GM21576 (cell line): Measurements from ENCODE around the gene SOX5.
"Not testable (repeated sequence)": the region's sequence is repeated elsewhere in the genome, so short reads cannot be mapped to it uniquely, and the experiment has no call there.

Experiments used
- ATAC-seq: cut with Tn5 transposase; IDR thresholded peaks from one replicate; pipeline ENCODE4 v1.9.1; 2021; ENCODE audit warnings: mild to moderate bottlenecking, moderate library complexity; ENCODE audit not compliant: unreplicated experiment

SOX5 gene

DNA sequence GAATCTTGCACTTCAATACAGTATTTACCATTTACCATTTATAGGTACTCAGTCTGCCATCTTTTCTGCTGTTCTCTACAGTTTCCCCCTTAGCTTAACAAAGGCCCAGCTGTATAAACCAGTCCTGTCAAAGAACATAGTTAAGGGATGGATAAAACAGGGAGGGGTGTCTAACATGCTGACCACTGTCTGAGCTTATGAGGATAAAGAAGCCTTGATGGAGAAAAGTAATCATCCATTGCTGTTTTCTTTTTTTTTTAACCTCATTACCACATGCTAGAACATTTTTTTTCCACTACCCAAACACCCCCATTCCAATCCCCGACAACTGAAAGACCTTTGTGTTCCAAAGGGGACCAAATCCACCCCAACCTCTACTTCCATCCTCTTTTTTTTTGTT is 39.9 kb downstream of the SOX5 start:
- ATAC-seq: no peak

DNA sequence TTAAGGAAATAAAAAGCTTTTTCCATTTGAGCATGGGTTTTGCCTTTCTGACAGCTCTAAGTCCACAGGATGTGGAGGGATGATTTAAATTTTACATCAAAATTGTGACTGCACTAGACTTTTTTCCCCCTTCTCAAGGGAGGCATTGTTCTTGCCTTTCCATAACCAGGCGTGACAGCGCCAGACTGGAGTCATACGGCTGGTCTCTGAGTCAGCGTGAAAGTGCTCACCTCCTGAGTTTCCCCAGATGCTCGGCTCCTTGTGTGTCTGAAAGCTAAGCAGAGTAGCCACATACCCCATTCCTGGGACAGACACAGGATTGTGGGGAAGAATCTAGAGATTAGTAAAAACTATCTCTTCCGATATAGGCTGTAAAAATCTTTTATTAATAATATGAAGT is 43.1 kb downstream of the SOX5 start:
- ATAC-seq: no peak

DNA sequence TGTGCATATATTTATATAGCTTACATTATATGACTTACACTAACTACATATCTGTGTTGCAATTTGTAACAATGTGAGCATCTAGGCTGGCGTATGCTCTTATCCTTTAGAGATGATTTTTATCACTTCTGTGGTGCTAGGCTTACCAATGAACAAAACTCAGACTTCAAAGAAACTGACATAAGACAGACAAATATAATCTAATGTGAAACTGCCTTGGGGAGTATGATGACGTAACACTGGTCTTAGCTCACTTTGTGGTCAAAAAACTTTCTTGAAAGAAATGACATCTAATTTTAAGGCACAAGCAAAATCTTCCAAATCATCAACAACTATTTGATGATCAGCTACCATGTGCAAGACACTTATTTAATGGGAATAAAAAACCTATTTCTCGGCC is 50.0 kb downstream of the SOX5 start:
- no peak for ATAC-seq

DNA sequence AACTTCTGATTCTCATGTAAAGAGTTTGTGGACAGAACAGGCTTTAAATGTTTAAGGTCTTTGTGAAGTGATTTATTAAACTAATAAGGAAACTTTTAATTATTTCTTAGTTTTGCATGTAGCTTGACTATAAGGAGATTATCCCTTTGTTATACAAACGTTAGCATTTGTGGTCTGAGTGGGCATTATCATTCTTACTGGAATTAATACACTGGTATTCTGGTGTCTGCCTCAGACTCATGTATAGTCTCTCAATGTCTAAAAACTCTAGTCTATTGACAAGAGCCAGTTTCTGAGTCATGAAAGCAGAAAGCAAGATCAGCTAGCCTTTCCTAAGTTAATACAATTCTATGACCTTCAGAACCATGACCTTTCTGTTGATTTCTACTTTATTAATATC is 51.3 kb downstream of the SOX5 start:
- ATAC-seq: no peak

DNA sequence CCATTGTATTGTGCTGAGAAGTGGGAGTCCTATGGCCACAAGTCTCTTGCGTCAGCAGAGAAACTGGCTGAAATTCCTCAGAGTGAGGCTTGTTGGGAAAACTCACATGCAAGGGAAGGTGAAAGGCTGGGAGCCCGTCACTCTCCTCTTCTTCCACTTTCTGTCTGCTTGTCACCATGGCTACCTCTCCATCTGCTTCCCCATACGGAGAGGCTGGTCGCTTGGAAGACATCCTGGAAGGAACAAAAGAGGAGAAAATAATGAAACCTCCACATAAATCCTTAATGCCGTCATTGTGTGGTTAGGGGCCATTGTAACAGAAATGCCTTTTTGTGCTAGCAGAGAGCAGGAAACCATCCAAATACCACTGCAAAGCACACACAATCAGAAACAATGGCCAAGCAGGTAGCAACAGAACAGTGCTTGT is 53.7 kb downstream of the SOX5 start:
- no peak for ATAC-seq

DNA sequence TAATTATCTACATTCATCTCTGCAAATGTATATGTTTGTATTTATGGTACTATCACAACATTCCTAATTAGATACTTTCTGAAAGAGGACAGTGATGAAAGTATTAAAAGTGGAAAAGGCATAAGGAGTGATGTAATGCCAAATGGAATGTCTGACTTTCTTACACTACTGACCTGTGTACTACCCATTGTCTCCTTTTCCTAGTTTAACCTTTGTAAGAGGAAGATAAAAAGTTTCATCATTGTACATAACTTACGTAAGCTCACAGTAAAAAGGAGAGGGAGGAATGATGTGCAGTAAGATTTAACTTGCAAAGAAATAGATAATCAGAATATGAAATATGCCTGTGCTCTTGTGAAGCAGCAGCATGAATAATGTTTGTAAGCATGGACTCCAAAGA is 55.9 kb downstream of the SOX5 start:
- no peak for ATAC-seq

DNA sequence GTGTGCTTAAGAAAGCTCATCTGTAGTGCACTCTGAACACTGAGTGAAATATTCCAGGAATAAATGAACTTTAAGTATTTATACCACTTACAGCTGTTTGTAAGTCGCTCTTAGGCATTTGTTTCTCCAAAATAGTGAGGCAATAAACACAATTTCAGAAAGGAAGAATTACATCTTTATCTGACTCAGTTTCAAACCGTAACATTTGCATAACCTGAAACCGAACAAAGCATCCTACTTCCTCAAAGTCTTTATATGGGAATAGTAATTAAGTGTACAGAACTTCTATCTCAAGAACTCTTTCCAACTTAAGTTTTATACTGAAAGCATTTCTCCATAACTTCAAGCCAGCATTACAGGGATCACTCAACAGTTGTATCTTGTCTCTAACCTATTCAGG is 58.4 kb downstream of the SOX5 start:
- ATAC-seq: peak; percentile 78

DNA sequence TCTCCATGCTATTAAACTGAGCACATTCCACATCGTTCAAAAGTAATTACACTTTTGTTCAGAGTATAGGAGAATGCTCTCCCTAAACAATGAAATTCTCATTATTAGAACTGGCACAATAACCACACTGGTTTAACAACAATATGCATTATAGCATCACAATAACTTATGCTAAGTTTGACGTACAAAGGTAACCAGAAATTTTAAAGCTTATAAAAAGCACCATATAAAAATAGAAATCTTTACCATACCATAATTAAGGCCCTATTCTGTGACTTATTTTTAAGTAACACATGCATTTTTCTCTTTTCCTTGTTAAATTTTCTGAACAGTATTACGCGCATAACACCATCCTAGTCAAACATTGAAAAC is 60.4 kb downstream of the SOX5 start:
- ATAC-seq: no peak

DNA sequence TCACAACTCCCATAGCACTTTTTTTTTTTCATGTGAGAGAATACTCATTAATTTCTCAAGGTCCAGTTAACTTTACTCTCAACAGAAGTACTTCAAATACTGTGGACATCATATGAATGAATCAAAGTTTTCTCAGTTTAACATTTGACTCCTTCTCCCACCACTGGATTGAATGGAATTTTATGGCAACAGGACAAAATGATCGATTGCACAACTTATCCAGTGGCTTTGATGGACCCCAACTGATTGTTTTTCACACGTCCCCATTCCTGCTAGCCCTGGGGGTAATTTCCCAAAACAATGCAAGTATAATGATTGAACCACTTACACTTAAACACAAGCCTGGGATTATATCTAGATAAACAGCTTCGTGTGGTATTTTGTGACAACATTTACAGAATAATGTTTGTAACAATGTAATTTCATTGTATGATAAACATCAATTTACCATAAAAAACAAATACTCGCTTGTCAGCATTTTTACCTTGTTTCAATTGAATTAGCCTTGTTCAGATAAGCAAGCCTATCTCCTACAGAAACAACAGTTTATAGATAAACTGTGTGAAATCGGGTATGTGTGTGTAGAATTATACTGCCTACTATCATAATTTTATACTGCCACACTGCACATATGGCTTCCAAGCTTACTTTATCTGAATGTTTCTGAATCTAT is 60.9 kb downstream of the SOX5 start:
- ATAC-seq: no peak

DNA sequence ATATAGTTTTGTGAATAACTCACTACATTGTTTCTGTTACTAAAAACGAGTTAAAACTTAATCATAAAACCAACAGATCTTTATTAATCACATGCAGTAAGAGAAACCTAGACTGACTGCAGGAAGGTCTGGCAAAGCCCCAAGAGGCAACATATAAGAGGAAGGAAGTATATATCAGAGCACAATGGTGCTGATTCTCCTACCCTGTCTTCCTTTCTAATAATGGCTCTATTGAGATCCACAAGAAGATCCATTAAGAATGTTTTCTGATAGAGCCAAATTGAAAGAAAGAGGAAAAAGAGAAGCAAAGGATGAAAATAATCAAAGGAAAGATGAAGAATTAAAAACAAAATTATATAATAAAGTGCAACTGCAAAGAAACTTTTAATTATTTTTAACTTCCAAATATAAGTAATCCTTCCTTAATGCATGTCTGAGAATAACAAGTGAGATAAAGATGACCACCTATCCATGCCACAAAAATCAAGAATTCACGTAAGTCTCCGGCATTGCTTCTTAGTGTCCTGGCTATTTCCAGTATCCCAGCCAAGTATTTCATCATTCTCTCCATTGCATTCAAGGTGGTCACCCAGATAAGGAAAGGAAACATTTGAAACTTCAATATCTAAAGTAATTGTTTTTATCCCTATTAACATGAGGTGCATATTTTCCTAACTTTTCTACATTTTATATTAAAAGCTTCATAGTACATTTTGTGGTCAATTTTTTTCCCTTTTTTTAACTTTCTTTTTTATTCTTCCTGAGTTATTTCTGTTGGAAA is 62.2 kb downstream of the SOX5 start:
- no peak for ATAC-seq

DNA sequence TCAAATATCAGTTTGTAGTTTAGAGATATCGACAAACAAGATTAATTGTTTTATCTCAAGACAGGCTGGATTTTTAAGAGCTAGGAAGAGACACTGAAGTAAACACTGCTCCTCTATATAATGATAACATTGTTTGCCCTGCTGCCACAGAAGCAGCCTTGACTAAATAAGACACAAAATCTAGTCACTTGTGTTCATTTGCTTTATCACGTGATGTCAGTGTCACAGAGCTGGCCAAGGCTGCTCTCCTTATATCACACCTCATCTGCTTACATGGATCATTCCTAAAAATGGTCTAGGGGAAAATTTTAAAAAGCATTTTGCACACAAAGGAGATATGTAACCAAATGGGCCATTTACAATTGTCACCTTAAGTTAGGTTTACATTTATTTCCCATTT is 64.1 kb downstream of the SOX5 start:
- no peak for ATAC-seq

DNA sequence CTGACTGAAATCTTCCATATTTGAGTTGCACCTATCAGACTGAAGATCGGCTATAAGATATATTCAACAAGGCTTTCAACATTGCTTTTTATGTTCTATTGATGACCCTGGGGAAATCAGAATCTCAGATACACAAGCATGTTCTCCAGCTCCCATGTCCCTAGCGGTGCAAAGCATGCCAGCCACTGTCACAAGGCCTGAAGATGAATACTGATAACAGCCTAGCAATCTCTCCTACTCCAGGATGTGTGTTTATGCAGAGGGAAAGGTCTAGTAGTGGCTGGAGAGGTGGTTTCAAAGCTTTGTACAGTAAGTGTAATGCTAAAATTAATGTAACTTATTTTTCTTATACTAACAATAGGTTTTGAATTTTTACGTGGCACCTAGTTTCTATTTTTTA is 64.6 kb downstream of the SOX5 start:
- ATAC-seq: no peak

DNA sequence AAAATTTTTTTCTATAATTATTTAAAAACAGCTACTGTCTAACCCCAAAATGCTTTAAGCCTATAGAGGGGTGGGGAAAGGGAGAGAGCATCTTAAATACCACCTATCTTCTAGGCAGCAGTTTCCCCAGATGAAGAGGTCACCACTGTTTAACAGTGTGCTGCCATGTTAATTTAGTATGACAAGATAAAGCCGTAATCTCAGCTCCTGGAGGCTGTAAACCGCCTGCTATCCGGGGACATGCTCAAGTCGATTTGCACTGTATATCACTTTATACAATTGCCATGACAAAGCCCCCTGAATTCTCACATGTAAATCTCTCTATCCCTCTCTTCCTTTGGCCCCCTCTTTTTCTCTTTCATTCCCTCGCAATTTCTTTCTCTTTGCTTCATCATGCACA is 68.5 kb downstream of the SOX5 start:
- no peak for ATAC-seq

DNA sequence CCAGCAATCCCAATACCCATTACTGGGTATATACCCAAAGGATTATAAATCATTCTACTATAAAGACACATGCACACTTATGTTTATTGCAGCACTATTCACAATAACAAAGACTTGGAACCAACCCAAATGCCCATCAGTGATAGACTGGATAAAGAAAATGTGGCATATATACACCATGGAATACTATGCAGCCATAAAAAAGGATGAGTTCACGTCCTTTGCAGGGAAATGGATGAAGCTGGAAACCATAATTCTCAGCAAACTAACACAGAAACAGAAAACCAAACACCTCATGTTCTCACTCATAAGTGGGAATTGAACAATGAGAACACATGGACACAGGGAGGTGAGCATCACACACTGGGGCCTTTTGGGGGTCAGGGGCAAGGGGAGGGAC is 72.9 kb downstream of the SOX5 start:
- ATAC-seq: not testable (repeated sequence)

DNA sequence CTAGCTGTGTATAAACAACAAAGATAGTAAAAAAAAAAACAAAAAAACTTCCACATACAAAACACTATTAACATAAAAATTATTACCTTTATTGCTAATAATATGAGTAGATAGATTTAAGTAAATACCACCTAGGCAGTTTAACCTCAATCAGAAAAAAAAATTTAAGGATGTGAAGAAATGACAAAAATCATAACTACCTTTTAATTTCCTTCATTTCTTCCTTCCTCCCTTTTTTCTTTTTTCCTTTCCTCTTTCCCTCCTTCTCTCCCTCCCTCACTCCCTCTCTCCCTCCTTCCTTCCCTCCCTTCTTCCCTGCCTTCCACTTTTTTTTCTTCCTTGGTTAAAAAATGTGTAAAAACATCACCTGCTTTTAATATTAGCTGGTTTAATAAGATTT is 81.7 kb downstream of the SOX5 start:
- ATAC-seq: no peak

DNA sequence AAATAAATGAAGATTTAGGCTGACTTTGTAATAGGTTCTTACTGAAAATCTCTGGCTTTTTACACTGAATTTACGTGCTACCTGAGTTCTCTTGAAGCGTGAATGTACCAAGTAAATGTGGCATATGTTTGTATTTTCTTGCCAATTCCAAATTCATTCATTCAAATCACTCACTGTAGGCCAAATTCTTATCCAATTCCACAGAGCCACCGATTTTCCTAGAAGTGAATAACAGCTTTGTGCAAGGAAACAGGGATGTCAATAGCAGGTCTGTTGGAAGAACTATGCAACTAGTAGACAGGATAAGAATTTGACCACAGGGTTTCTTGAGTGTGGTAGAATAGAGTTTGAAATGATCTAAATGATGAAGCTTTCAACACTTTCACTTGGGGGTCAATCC is 86.8 kb downstream of the SOX5 start:
- no peak for ATAC-seq

DNA sequence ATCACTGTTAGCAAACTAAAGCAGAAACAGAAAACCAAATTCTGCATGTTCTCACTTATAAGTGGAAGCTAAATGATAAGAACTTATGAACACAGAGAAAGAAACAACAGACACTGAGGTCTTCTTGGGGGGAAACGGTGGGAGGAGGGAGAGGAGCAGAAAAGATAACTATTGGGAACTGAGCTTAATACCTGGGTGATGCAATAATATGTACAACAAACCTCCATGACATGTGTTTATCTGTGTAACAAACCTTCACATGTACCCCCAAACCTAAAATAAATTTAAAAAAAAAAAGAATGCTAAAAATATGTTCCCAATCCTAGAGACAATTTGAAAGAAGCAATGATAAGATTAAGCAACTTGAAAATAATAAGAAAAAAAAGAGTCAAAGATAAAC is 89.5 kb downstream of the SOX5 start:
- no peak for ATAC-seq

DNA sequence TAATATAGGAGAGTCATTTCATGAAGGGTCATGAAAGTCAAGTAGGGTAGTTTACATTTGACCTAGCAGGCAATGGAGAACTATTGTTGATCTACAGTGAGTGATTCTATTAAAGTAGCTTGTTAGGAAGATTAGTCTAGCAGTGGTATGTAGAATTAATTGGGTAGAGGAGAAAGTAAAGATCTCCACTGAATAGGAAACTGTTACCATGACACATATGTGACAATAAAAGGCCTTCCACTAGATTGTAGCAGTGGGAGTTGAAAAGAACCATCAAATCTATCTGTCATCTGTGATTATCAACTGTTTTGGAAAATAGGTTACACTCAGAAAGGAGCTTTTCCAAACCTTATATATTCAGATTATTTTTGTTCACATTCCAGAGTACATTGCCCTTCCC is 92.3 kb downstream of the SOX5 start:
- no peak for ATAC-seq

DNA sequence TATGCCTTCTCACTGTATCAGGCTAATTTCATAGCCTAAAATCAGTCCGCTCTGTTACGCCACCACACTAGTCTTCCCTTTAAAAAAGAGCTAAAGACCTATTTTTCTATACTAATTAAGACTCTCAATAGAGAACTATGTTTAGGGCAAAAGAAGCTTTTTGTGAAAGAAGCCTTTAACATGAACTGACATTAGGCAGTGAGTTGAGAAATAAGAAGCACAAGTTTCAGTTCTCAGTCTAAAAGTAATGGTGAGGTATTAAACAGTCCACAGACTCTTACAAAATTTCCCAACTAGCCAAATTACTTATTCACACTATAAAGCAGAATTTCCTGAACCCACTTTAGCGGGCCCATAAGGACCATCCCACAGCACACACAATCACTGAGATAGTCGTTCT is 93.7 kb downstream of the SOX5 start:
- no peak for ATAC-seq

DNA sequence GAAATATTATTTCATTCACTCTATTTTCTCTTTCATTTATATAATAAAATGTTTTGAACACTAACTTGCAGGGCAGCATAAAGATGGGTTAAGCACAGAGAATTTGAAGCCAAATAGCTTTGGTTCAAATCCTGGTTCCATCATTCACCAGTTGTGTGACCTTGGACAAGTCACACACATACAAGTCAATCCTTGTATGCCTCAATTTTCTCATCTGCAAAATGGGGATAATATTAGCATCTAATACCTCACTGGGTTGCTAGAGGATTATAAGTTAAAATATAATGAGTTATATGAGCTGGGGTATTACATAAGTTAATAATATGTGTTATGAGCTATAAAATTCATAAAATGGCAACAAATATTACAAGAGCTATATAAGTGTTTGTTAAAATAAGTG is 94.9 kb downstream of the SOX5 start:
- no peak for ATAC-seq

DNA sequence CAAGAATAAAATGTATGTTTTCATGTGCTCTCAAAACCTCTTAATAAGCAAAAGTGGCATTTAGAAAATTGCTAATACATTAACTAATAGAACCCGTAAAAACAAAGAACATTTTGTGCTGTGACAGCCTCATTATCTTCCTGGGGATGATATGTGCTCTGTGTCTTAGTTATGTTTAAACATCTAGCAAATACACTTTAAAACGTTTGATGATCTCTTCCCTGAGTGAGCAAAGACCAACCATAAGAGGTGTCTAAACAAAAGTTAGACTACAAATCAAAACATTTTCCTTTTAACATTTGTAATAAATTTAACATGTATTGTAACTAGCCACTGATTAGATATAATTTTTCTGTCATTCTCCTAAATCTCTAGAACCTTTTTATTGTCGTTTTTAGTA is 95.8 kb downstream of the SOX5 start:
- ATAC-seq: no peak

DNA sequence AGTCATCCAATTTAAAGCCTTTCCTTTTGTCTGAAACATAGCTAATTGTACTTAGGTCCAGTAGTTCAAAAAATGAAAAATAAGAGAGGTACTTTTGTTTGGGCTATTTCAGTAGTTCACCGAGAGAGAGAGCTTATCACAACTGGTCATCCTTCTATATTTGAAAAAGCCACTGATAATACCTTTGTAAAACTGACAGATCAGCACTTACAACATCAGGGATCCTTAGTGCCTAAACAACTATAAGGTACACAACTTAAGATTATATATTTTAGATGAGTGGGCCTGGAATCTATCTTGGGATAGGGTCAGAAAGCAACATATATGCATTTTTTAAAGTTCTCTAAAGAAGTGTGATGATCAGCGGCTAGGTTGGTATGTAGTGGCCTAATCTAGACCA is 97.9 kb downstream of the SOX5 start:
- ATAC-seq: no peak

DNA sequence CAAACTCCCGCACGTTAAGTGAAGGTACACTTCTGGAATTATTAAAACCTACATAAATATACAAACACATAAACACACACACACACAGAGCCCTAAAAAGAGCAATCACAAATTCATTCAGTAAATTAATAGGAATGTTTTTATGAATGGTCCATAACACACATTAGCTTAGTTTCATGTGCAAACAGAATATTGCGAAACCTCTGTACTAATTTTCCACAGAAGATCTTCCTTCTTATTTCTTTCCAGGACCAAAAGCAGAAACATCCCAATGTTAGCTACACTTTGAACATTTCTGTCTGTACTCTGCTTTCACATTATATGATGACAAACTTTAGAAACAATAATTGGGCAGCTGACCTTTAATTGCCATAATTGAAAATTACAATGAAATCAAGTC is 101.6 kb downstream of the SOX5 start:
- no peak for ATAC-seq
